Vagina (tissue), 2 donors: ENCODE data around the gene OR10A2. TPM values are rescaled to one million over a fixed set of nuclear protein-coding genes. Genes with fewer than 3 reads are reported as not detected.

Experiments
- DNase-seq, 2 donors: peaks; one replicate each; pipeline ENCODE4 v3.0.0-alpha.2; 2017; ENCODE audit errors: extremely low spot score in 2 of 2
- H3K27ac ChIP-seq: fragments of 200-600 bp; sonication (generic); one replicate; pipeline ENCODE4 v1.5.1; 2019
- H3K27me3 ChIP-seq: fragments of 200-600 bp; sonication (generic); one replicate; pipeline ENCODE4 v1.5.1; 2019
- H3K36me3 ChIP-seq, 2 donors: fragments of 200-600 bp; sonication (generic); one replicate each; pipeline ENCODE4 v1.5.1; 2017 to 2019
- H3K4me1 ChIP-seq: fragments of 200-600 bp; sonication (generic); one replicate; pipeline ENCODE4 v1.5.1; 2019
- H3K4me3 ChIP-seq, 2 donors: fragments of 200-600 bp; sonication (generic); 1 replicate in 1 of 2; 2 replicates in 1 of 2; pipeline ENCODE4 v1.5.1; 2016 to 2019
- H3K9me3 ChIP-seq: fragments of 200-600 bp; sonication (generic); one replicate; pipeline ENCODE4 v1.5.1; 2019
- CTCF ChIP-seq, 3 experiments: fragments of 450-650 bp in 2 of 3; fragments of 200-600 bp in 1 of 3; sonication (generic) in 1 of 3; IDR thresholded peaks; one replicate each; pipeline ENCODE4 v1.5.1; 2017 to 2019; ENCODE audit warnings: antibody characterized with exemption in 3 of 3, mild to moderate bottlenecking in 2 of 3, moderate library complexity in 2 of 3
- POLR2A ChIP-seq, 2 donors: fragments of 450-650 bp; IDR thresholded peaks; one replicate each; pipeline ENCODE4 v1.6.1; 2017; ENCODE audit warnings: antibody characterized with exemption in 2 of 2, mild to moderate bottlenecking in 2 of 2, moderate library complexity in 2 of 2
- POLR2AphosphoS5 ChIP-seq, 2 donors: sonication (generic); formaldehyde crosslinking; IDR thresholded peaks; one replicate each; pipeline ENCODE4 v1.9.0; 2017; ENCODE audit warnings: antibody characterized with exemption in 2 of 2, mild to moderate bottlenecking in 2 of 2, low read depth in 1 of 2; ENCODE audit not compliant: insufficient read depth in 1 of 2
- intact Hi-C: fragments of 100-400 bp; cut with DNase I; formaldehyde crosslinking; loops from one replicate; pipeline ENCODE4 v1.15.1; 2023
- total RNA-seq: library from RNA; depleted of rRNA; stranded (reverse); fragments of >200 nt; gene quantifications from one replicate; pipeline ENCODE4 v1.2.3, GENCODE V29; 2016

OR10A2 gene
- total RNA-seq, 1 donor from 2014 or later, result not detected

- no peak for DNase-seq
- Histone ChIP-seq H3K9me3 (no peaks in the 10 kb centered on the region), H3K27ac (no peak overlapping the region), H3K36me3 (no peaks in the 10 kb centered on the region), H3K4me3 (no peak overlapping the region), H3K4me1 (no peaks in the 10 kb centered on the region), H3K27me3 (no peaks in the 10 kb centered on the region)
- no peak for TF ChIP-seq POLR2A (IDR thresholded peaks at IDR 0.05)
- intact Hi-C loops, result no loop called here
These were observed 26.0 kb downstream of the OR10A2 start for GRCh38 chr11:6888830-6889229.

- Histone ChIP-seq H3K9me3 (no peaks in the 10 kb centered on the region), H3K27ac (no peak overlapping the region), H3K27me3 (no peaks in the 10 kb centered on the region), H3K36me3 (no peaks in the 10 kb centered on the region), H3K4me3 (no peak overlapping the region), H3K4me1 (no peaks in the 10 kb centered on the region)
- intact Hi-C loops, result no loop called here
- no peak for DNase-seq
- TF ChIP-seq POLR2AphosphoS5 (IDR thresholded peaks at IDR 0.05; ENCODE audit: insufficient read depth in 1 of 2, low read depth in 1 of 2) (no peak), POLR2A (IDR thresholded peaks at IDR 0.05) (no peak), CTCF (IDR thresholded peaks at IDR 0.05) (no peak)
These were observed 27.0 kb downstream of the OR10A2 start for GRCh38 chr11:6889835-6890234.

- TF ChIP-seq POLR2A (IDR thresholded peaks at IDR 0.05), result no peak
- no peak for TF ChIP-seq CTCF (IDR thresholded peaks at IDR 0.05)
- TF ChIP-seq POLR2AphosphoS5 (IDR thresholded peaks at IDR 0.05; ENCODE audit: insufficient read depth in 1 of 2, low read depth in 1 of 2), result no peak
- no peaks in the 10 kb centered on the region for H3K9me3 ChIP-seq
These were observed 29.5 kb downstream of the OR10A2 start, which contains the start of gene OR2D2 for GRCh38 chr11:6892400-6892799. Gene OR2D2, minus strand, starts transcription at chr11:6892500. Its CDS starts 0 bp downstream, at chr11:6892500.

GRCh38 chr11:6894097-6894496 lies 31.2 kb downstream of the OR10A2 start:
- H3K36me3 ChIP-seq, result no peaks in the 10 kb centered on the region
- DNase-seq, result no peak
- TF ChIP-seq POLR2A (IDR thresholded peaks at IDR 0.05), result no peak
- no peak for TF ChIP-seq POLR2AphosphoS5 (IDR thresholded peaks at IDR 0.05; ENCODE audit: insufficient read depth in 1 of 2, low read depth in 1 of 2)
- no peak for TF ChIP-seq CTCF (IDR thresholded peaks at IDR 0.05)
- no peaks in the 10 kb centered on the region for H3K27me3 ChIP-seq
- H3K4me1 ChIP-seq, result no peaks in the 10 kb centered on the region
- H3K4me3 ChIP-seq, result no peak overlapping the region
- no peaks in the 10 kb centered on the region for H3K9me3 ChIP-seq
- intact Hi-C loops, result no loop called here
- no peak overlapping the region for H3K27ac ChIP-seq

More at GRCh38 chr11:6892400-6892799, 29.5 kb downstream of the OR10A2 start, which contains the start of gene OR2D2:
- no peak for DNase-seq
- no peaks in the 10 kb centered on the region for H3K27me3 ChIP-seq
- intact Hi-C loops, result no loop called here
- H3K4me1 ChIP-seq, result no peaks in the 10 kb centered on the region
- H3K27ac ChIP-seq, result no peak within 1 kb of the TSS
- no peaks in the 10 kb centered on the region for H3K36me3 ChIP-seq
- no peak within 1 kb of the TSS for H3K4me3 ChIP-seq

GRCh38 chr11:6895010-6895409 lies 32.2 kb downstream of the OR10A2 start:
- intact Hi-C loops, result no loop called here
- no peaks in the 10 kb centered on the region for H3K4me1 ChIP-seq
- no peak overlapping the region for H3K27ac ChIP-seq
- H3K27me3 ChIP-seq, result no peaks in the 10 kb centered on the region
- H3K9me3 ChIP-seq, result no peaks in the 10 kb centered on the region
- H3K4me3 ChIP-seq, result no peak overlapping the region
- TF ChIP-seq CTCF (IDR thresholded peaks at IDR 0.05) (no peak), POLR2A (IDR thresholded peaks at IDR 0.05) (no peak), POLR2AphosphoS5 (IDR thresholded peaks at IDR 0.05; ENCODE audit: insufficient read depth in 1 of 2, low read depth in 1 of 2) (no peak)
- no peak for DNase-seq
- no peaks in the 10 kb centered on the region for H3K36me3 ChIP-seq
